ENCODE measurements around the gene MYL4. TPM values are rescaled to one million over a fixed set of nuclear protein-coding genes. Genes with fewer than 3 reads are reported as not detected.
"Not testable (repeated sequence)": the region's sequence is repeated elsewhere in the genome, so short reads cannot be mapped to it uniquely, and the experiment has no call there.

MYL4 gene
- total and polyA plus RNA-seq, 12 donors = 0.36 to 4.9 (median 0.98) TPM; not detected in 6

DNA sequence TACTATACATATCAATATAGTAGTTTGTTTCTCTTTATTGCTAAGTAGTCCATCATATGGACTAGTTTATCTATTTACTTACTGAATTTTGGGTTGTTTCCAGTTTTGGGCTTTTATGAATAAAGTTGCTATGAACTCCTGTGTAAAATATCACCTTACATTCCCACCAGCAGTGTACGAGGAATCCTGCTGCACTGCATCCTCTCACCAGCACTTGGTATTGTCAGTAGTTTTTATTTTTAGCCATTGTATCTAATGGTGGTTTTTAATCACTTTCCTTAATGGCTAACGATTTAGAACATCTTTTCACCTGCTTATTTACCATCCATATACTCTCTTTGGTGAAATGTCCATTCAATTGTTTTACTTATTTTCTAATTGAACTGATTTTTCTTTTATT lies 44.0 kb upstream of the MYL4 start:
- peaks cover 0 to 27% of the 10 kb centered on the region in 2 donors for H3K4me1 ChIP-seq (replicated peaks in 1 of 2)
- no peak overlapping the region for H3K4me3 ChIP-seq
- DNase-seq = no peak
- no peak overlapping the region for H3K27ac ChIP-seq
- H3K27me3 ChIP-seq = no peaks in the 10 kb centered on the region
- peaks cover 0 to 29% of the 10 kb centered on the region in 2 donors for H3K36me3 ChIP-seq (replicated peaks in 1 of 2)
- no peaks in the 10 kb centered on the region for H3K9me3 ChIP-seq (replicated peaks in 1 of 3)
- intact Hi-C loops (cut with DNase I) = no loop called here
- TF ChIP-seq CTCF (IDR thresholded peaks at IDR 0.05) (no peak), POLR2A (IDR thresholded peaks at IDR 0.05) (no peak)
- 81 to 90% (median 90%) methylated on average over 2 of the region's 2 CpGs for whole genome bisulfite sequencing, 4 donors

- H3K4me3 ChIP-seq; H3K27ac ChIP-seq; intact Hi-C loops (cut with DNase I); DNase-seq; H3K27me3 ChIP-seq; H3K9me3 ChIP-seq (replicated peaks in 1 of 3): not testable (repeated sequence)
- Histone ChIP-seq H3K4me1 (replicated peaks in 1 of 2) (peaks cover 0 to 24% of the 10 kb centered on the region in 2 donors), H3K36me3 (replicated peaks in 1 of 2) (peaks cover 0 to 24% of the 10 kb centered on the region in 2 donors)
- WGBS, 4 donors = 89 to 97% (median 94%) methylated on average over 5 of the region's 5 CpGs
Measured at GRCh38 chr17:47166854-47167253, 42.3 kb upstream of the MYL4 start.

DNA sequence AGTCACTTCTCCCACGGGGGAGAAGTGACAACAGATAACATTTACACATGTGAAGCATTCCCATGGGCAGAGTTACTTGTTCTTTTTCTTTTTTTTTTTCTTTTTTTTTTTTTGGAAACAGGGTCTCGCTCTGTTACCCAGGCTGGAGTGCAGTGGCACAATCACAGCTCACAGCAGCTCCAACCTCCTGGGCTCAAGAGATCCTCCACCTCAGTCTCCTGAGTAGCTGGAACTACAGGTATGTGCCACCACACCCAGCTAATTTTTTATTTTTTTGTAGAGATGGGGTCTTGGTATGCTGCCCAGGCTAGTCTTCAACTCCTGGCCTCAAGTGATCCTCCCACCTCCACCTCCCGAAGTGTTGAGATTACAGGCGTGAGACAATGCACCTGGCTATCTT lies 40.3 kb upstream of the MYL4 start:
- H3K27me3 ChIP-seq; DNase-seq; H3K4me1 ChIP-seq (replicated peaks in 1 of 2); intact Hi-C loops (cut with DNase I); H3K9me3 ChIP-seq (replicated peaks in 1 of 3); H3K27ac ChIP-seq; H3K4me3 ChIP-seq: not testable (repeated sequence)
- WGBS, 4 donors = 92 to 97% (median 96%) methylated on average over 4 of the region's 4 CpGs
- peaks cover 0 to 24% of the 10 kb centered on the region in 2 donors for H3K36me3 ChIP-seq (replicated peaks in 1 of 2)

DNA sequence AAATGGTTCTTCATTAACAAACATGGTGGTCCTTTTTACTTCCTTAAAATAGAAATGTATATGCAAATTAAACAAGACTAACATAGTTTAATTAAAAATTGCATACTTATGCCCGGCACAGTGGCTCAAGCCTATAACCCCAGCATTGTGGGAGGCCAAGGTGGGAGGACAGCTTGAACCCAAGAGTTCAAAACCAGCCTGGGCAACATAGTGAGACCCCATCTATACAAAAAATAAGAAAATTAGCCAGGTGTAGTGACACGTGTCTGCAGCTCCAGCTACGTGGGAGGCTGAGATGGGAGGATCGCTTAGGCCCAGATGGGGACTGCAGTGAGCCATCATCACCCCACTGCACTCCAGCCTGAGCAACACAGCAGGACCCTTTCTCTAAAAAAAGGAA lies 38.4 kb upstream of the MYL4 start:
- TF ChIP-seq POLR2A (IDR thresholded peaks at IDR 0.05) (no peak), CTCF (IDR thresholded peaks at IDR 0.05) (no peak)
- intact Hi-C loops (cut with DNase I) = loop anchor here in 1 of 2 donors (10.0 kb wide), 1 partner anchor 64 kb away; no protein-coding TSS in a partner anchor
- DNase-seq = no peak
- Histone ChIP-seq H3K9me3 (replicated peaks in 1 of 3) (no peaks in the 10 kb centered on the region), H3K27me3 (no peaks in the 10 kb centered on the region), H3K4me1 (replicated peaks in 1 of 2) (peaks cover 0 to 8% of the 10 kb centered on the region in 2 donors), H3K4me3 (no peak overlapping the region), H3K36me3 (replicated peaks in 1 of 2) (peaks cover 0 to 25% of the 10 kb centered on the region in 2 donors), H3K27ac (no peak overlapping the region)
- WGBS, 4 donors = 95 to 98% (median 97%) methylated on average over 4 of the region's 4 CpGs

GRCh38 chr17:47172696-47173565 lies 36.2 kb upstream of the MYL4 start:
- H3K4me1 ChIP-seq (replicated peaks in 1 of 2) = peaks cover 0 to 13% of the 10 kb centered on the region in 2 donors
- H3K27me3 ChIP-seq = no peaks in the 10 kb centered on the region
- 92 to 98% (median 93%) methylated on average over 2 of the region's 2 CpGs for WGBS, 4 donors
- intact Hi-C loops (cut with DNase I) = loop anchor here in 1 of 2 donors (10.0 kb wide), 1 partner anchor 62 kb away; no protein-coding TSS in a partner anchor
- H3K27ac ChIP-seq = no peak overlapping the region
- TF ChIP-seq POLR2A (IDR thresholded peaks at IDR 0.05) (no peak), CTCF (IDR thresholded peaks at IDR 0.05) (no peak)
- no peak overlapping the region for H3K4me3 ChIP-seq
- H3K36me3 ChIP-seq (replicated peaks in 1 of 2) = peaks cover 0 to 27% of the 10 kb centered on the region in 2 donors
- no peaks in the 10 kb centered on the region for H3K9me3 ChIP-seq (replicated peaks in 1 of 3)
- DNase-seq = no peak

- DNase-seq; H3K4me3 ChIP-seq; H3K27ac ChIP-seq; H3K27me3 ChIP-seq; H3K9me3 ChIP-seq (replicated peaks in 1 of 3): not testable (repeated sequence)
- H3K36me3 ChIP-seq (replicated peaks in 1 of 2) = peaks cover 0 to 15% of the 10 kb centered on the region in 2 donors
- 93 to 97% (median 95%) methylated on average over 8 of the region's 8 CpGs for WGBS, 4 donors
- intact Hi-C loops (cut with DNase I) = loop anchor here in 1 of 2 donors (10.0 kb wide), 1 partner anchor 60 kb away; no protein-coding TSS in a partner anchor
- peaks cover 9 to 20% of the 10 kb centered on the region in 2 donors for H3K4me1 ChIP-seq (replicated peaks in 1 of 2)
Measured at GRCh38 chr17:47174823-47175222, 34.3 kb upstream of the MYL4 start.
